H9 (cell line): ENCODE results near the gene YIPF1. TPM values are rescaled to one million over a fixed set of nuclear protein-coding genes. Genes with fewer than 3 reads are reported as not detected.

Experiments used
- DNase-seq: peaks from one replicate; pipeline ENCODE4 v3.0.0-alpha.2; 2017
- H2AFZ ChIP-seq: one replicate; pipeline ENCODE4 v1.6.1; 2013; ENCODE audit warnings: mild to moderate bottlenecking, low read length, control low read depth, moderate library complexity
- H2AK5ac ChIP-seq: 2 replicates; pipeline ENCODE4 v1.6.1; 2013; ENCODE audit warnings: low read length, control low read depth, mixed read lengths; ENCODE audit not compliant: insufficient read length
- H2BK120ac ChIP-seq: one replicate; pipeline ENCODE4 v1.6.1; 2013; ENCODE audit warnings: low read depth, mild to moderate bottlenecking, low read length, control low read depth, inconsistent platforms; ENCODE audit not compliant: poor library complexity, severe bottlenecking
- H2BK12ac ChIP-seq: 2 replicates; pipeline ENCODE4 v1.6.1; 2013; ENCODE audit warnings: low read length, control low read depth, mixed read lengths, low read depth; ENCODE audit not compliant: insufficient read length
- H2BK15ac ChIP-seq: 2 replicates; pipeline ENCODE4 v1.6.1; 2013; ENCODE audit warnings: low read depth, low read length, control low read depth
- H2BK20ac ChIP-seq: one replicate; pipeline ENCODE4 v1.6.1; 2013; ENCODE audit warnings: low read depth, mild to moderate bottlenecking, low read length, control low read depth, inconsistent platforms; ENCODE audit not compliant: poor library complexity, severe bottlenecking
- H2BK5ac ChIP-seq: 2 replicates; pipeline ENCODE4 v1.6.1; 2013; ENCODE audit warnings: low read length, control low read depth, mixed read lengths; ENCODE audit not compliant: insufficient read length
- H3K14ac ChIP-seq: 2 replicates; pipeline ENCODE4 v1.6.1; 2013; ENCODE audit warnings: low read length, control low read depth; ENCODE audit not compliant: insufficient read depth
- H3K18ac ChIP-seq: 2 replicates; pipeline ENCODE4 v1.6.1; 2013; ENCODE audit warnings: low read depth, mild to moderate bottlenecking, mixed read lengths, low read length, control low read depth; ENCODE audit not compliant: insufficient read length
- H3K23ac ChIP-seq: 2 replicates; pipeline ENCODE4 v1.6.1; 2013; ENCODE audit warnings: low read length, control low read depth, mixed read lengths, low read depth; ENCODE audit not compliant: insufficient read length
- H3K23me2 ChIP-seq: 2 replicates; pipeline ENCODE4 v1.6.1; 2013; ENCODE audit warnings: low read depth, mild to moderate bottlenecking, mixed read lengths, low read length, control low read depth; ENCODE audit not compliant: insufficient read length, poor library complexity, severe bottlenecking
- H3K27ac ChIP-seq: 2 replicates; pipeline ENCODE4 v1.5.1; 2013; ENCODE audit warnings: low read length, control low read depth, mixed read lengths, low read depth; ENCODE audit not compliant: insufficient read length
- H3K27me3 ChIP-seq: 2 replicates; pipeline ENCODE4 v1.6.1; 2013; ENCODE audit warnings: low read length, control low read depth, inconsistent platforms; ENCODE audit not compliant: insufficient read depth
- H3K4ac ChIP-seq: 2 replicates; pipeline ENCODE4 v1.6.1; 2013; ENCODE audit warnings: low read depth, mild to moderate bottlenecking, control low read depth, inconsistent platforms, low read length, moderate library complexity
- H3K4me1 ChIP-seq: 2 replicates; pipeline ENCODE4 v1.6.1; 2013; ENCODE audit warnings: low read length, control low read depth, inconsistent platforms; ENCODE audit not compliant: insufficient read depth
- H3K4me2 ChIP-seq: 2 replicates; pipeline ENCODE4 v1.6.1; 2013; ENCODE audit warnings: low read length, control low read depth, mixed read lengths; ENCODE audit not compliant: insufficient read length, insufficient read depth
- H3K56ac ChIP-seq: 2 replicates; pipeline ENCODE4 v1.6.1; 2013; ENCODE audit warnings: low read depth, mild to moderate bottlenecking, mixed read lengths, low read length, control low read depth; ENCODE audit not compliant: insufficient read length
- H3K79me1 ChIP-seq: 2 replicates; pipeline ENCODE4 v1.6.1; 2013; ENCODE audit warnings: low read depth, mild to moderate bottlenecking, moderate library complexity, low read length, control low read depth, inconsistent platforms; ENCODE audit not compliant: insufficient read depth, poor library complexity, severe bottlenecking
- H3K79me2 ChIP-seq: 2 replicates; pipeline ENCODE4 v1.6.1; 2013; ENCODE audit warnings: low read length, control low read depth, inconsistent platforms; ENCODE audit not compliant: insufficient read depth
- H3K9ac ChIP-seq: 2 replicates; pipeline ENCODE4 v1.6.1; 2013; ENCODE audit warnings: low read length, control low read depth, mixed read lengths; ENCODE audit not compliant: insufficient read length; ENCODE audit errors: extremely low read depth
- H3K9me3 ChIP-seq: one replicate; pipeline ENCODE4 v1.6.1; 2013; ENCODE audit warnings: low read depth, low read length, inconsistent platforms; ENCODE audit not compliant: control insufficient read depth
- H3T11ph ChIP-seq: one replicate; pipeline ENCODE4 v1.6.1; 2013; ENCODE audit warnings: mild to moderate bottlenecking, low read length, control low read depth, inconsistent platforms
- H4K20me1 ChIP-seq: one replicate; pipeline ENCODE4 v1.6.1; 2013; ENCODE audit not compliant: control insufficient read depth, insufficient read length, insufficient read depth
- H4K5ac ChIP-seq: 2 replicates; pipeline ENCODE4 v1.6.1; 2013; ENCODE audit warnings: low read depth, mild to moderate bottlenecking, mixed read lengths, low read length, control low read depth; ENCODE audit not compliant: insufficient read length
- H4K8ac ChIP-seq: replicated peaks from 2 replicates; pipeline ENCODE4 v1.6.1; 2013; ENCODE audit warnings: low read length, control low read depth, mixed read lengths, low read depth; ENCODE audit not compliant: insufficient read length
- H4K91ac ChIP-seq: 2 replicates; pipeline ENCODE4 v1.6.1; 2013; ENCODE audit warnings: low read depth, mild to moderate bottlenecking, moderate library complexity, mixed read lengths, low read length, control low read depth; ENCODE audit not compliant: insufficient read length
- H3K27ac Mint-ChIP-seq, 3 experiments: 2 replicates in 2 of 3; 3 replicates in 1 of 3; pipeline ENCODE4 v1.8.0; 2020 to 2021; ENCODE audit warnings: mixed read lengths in 3 of 3, mild to moderate bottlenecking in 1 of 3, moderate library complexity in 1 of 3
- H3K27me3 Mint-ChIP-seq: 2 replicates; pipeline ENCODE4 v1.8.0; 2021; ENCODE audit warnings: low read depth, mild to moderate bottlenecking, moderate library complexity, mixed read lengths
- H3K36me3 Mint-ChIP-seq, 3 experiments: 2 replicates in 2 of 3; 3 replicates in 1 of 3; pipeline ENCODE4 v1.8.0; 2020 to 2021; ENCODE audit warnings: low read depth in 3 of 3, mixed read lengths in 3 of 3; ENCODE audit not compliant: insufficient read depth in 1 of 3
- H3K4me1 Mint-ChIP-seq, 2 experiments: 2 replicates each; pipeline ENCODE4 v1.8.0; 2020; ENCODE audit warnings: mixed read lengths in 2 of 2
- H3K4me3 Mint-ChIP-seq, 2 experiments: 2 replicates in 1 of 2; 3 replicates in 1 of 2; pipeline ENCODE4 v1.8.0; 2020 to 2021; ENCODE audit warnings: mild to moderate bottlenecking in 2 of 2, mixed read lengths in 2 of 2, moderate library complexity in 1 of 2
- H3K9me3 Mint-ChIP-seq, 2 experiments: 2 replicates in 1 of 2; 3 replicates in 1 of 2; pipeline ENCODE4 v1.8.0; 2020; ENCODE audit warnings: mild to moderate bottlenecking in 2 of 2, mixed read lengths in 2 of 2, moderate library complexity in 1 of 2
- WGBS: extraction: QIAGEN DNeasy Blood & Tissue Kit; methylation state at CpG from one replicate; pipeline ENCODE4 v1.1.7; 2013; ENCODE audit warnings: missing lambda C conversion rate, low lambda C conversion rate, mixed read lengths; ENCODE audit not compliant: insufficient read length; ENCODE audit errors: extremely low coverage; 5-methylcytosine and 5-hydroxymethylcytosine counted together
- total RNA-seq: library from RNA; stranded (reverse); gene quantifications from 2 replicates; pipeline ENCODE4 v1.2.1, GENCODE V29; 2021
- TF ChIP-seq, protein P1 (sequence below): fragments of 200-600 bp; sonication (generic); conservative IDR thresholded peaks from 3 replicates; pipeline ENCODE4 v1.8.0; 2021; ENCODE audit warnings: antibody characterized with exemption, mild to moderate bottlenecking

The YIPF1 gene
- total RNA-seq, 1 experiment from 2014 or later = 29.1 TPM

DNA sequence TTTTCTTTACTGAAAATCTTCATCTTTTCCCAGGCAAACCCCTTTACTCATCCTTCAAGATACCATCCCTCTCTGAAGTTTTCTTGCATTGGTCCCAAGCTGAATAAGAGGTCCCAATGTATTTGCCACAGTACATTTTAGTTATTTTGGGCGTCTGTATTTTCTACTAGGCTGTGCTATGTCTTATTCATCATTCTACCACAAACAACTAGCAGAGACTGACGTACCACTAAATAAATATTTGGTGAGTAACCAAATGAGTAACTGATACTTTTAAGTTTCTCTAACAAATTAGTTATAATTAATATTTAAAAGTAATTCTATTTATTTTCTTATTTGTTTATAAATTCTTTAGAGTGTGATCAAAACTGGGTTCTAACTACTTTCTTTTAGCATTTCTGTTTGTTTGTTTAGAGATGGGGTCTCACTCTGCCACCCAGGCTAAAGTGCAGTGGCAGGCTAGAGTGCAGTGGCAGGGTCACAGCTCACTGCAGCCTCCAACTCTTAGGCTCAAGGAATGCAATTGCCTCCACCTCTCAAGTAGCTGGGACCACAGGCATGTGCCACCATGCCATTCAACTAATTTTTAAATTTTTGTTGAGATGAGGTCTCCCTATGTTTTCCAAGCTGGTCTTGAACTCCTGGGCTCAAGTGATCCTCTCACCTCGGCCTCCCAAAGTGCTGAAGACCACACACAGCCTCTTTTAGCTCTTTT lies 84.6 kb downstream of the YIPF1 start:
- no peak overlapping the region for H2BK5ac ChIP-seq
- H4K20me1 ChIP-seq = no peaks in the 10 kb centered on the region
- H4K8ac ChIP-seq = no peak overlapping the region
- H3K79me2 ChIP-seq = no peaks in the 10 kb centered on the region
- H3K9ac ChIP-seq = no peak overlapping the region
- no peaks in the 10 kb centered on the region for H3K4me1 Mint-ChIP-seq
- no peak overlapping the region for H3K27ac ChIP-seq
- H4K91ac ChIP-seq = no peak overlapping the region
- H3T11ph ChIP-seq = no peak overlapping the region
- no peak overlapping the region for H3K23ac ChIP-seq
- no peak overlapping the region for H4K5ac ChIP-seq
- no peak overlapping the region for H3K18ac ChIP-seq
- H3K56ac ChIP-seq = no peak overlapping the region
- no peak overlapping the region for H3K4me3 Mint-ChIP-seq
- DNase-seq = no peak
- H3K4me2 ChIP-seq = no peak overlapping the region
- no peak overlapping the region for H2AFZ ChIP-seq
- no peaks in the 10 kb centered on the region for H3K9me3 ChIP-seq
- no peak overlapping the region for H2BK120ac ChIP-seq
- H2BK15ac ChIP-seq = no peak overlapping the region
- H3K4me1 ChIP-seq = no peaks in the 10 kb centered on the region
- TF ChIP-seq, protein P1, sequence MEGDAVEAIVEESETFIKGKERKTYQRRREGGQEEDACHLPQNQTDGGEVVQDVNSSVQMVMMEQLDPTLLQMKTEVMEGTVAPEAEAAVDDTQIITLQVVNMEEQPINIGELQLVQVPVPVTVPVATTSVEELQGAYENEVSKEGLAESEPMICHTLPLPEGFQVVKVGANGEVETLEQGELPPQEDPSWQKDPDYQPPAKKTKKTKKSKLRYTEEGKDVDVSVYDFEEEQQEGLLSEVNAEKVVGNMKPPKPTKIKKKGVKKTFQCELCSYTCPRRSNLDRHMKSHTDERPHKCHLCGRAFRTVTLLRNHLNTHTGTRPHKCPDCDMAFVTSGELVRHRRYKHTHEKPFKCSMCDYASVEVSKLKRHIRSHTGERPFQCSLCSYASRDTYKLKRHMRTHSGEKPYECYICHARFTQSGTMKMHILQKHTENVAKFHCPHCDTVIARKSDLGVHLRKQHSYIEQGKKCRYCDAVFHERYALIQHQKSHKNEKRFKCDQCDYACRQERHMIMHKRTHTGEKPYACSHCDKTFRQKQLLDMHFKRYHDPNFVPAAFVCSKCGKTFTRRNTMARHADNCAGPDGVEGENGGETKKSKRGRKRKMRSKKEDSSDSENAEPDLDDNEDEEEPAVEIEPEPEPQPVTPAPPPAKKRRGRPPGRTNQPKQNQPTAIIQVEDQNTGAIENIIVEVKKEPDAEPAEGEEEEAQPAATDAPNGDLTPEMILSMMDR = no peak
- no peaks in the 10 kb centered on the region for H3K79me1 ChIP-seq
- H3K14ac ChIP-seq = no peak overlapping the region
- no peaks in the 10 kb centered on the region for H3K27me3 ChIP-seq
- no peaks in the 10 kb centered on the region for H3K23me2 ChIP-seq
- no peak overlapping the region for H2AK5ac ChIP-seq
- H2BK12ac ChIP-seq = no peak overlapping the region
- H3K9me3 Mint-ChIP-seq = no peaks in the 10 kb centered on the region
- no peak overlapping the region for H3K4ac ChIP-seq
- H3K27me3 Mint-ChIP-seq = no peaks in the 10 kb centered on the region
- peaks cover 21 to 68% (median 58%) of the 10 kb centered on the region in 3 experiments; a peak in 6 of 7 replicates for H3K36me3 Mint-ChIP-seq
- no peak overlapping the region for H2BK20ac ChIP-seq
- no peak overlapping the region for H3K27ac Mint-ChIP-seq
- WGBS = no CpG with 5 or more reads among the region's 3 CpGs
